Measurements from ENCODE around the gene ARHGEF37.
"Not testable (repeated sequence)": the region's sequence is repeated elsewhere in the genome, so short reads cannot be mapped to it uniquely, and the experiment has no call there.

Gene ARHGEF37

DNA sequence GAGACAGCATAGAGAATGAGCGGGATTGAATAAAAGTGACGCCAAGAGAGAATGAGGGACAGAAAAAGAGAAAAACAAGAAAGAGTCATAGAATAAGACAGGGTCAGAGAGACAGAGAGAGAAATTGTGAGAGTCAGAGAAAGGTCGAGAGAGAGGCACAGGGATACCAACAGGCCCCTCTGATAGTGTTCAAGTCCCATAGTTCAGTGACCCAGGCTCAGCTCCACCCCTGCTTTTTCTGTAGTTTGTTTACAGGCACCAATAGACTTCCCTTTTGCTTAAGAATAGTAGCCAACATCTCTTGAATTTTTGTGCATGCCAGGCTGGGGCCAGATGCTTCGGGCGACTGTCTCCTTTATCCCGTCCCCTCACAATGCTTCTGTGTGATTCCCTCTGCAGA lies 62.5 kb downstream of the ARHGEF37 start:
- in situ Hi-C loops (cut with HindIII; ENCODE audit: low sequenced_read_pairs) = no loop called here

DNA sequence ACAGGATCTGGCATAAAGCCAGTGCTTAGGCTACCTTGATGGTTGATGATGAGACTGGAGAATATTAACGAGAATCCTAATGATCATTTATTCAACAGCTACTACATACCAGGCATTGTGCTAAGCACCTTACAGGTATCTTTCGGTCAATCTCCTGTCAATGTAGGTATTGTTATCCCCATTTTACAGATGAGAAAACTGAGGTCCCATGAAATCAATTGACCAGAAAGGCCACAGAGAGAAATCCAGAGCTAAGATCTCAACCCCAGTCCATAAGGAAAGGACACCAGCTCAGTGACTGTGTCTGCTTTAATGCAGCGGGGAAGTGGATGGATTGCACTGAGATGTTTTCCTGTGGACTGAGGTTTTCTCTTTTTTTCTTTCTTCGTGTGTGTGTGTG lies 63.3 kb downstream of the ARHGEF37 start:
- in situ Hi-C loops (cut with HindIII; ENCODE audit: low sequenced_read_pairs) = no loop called here

DNA sequence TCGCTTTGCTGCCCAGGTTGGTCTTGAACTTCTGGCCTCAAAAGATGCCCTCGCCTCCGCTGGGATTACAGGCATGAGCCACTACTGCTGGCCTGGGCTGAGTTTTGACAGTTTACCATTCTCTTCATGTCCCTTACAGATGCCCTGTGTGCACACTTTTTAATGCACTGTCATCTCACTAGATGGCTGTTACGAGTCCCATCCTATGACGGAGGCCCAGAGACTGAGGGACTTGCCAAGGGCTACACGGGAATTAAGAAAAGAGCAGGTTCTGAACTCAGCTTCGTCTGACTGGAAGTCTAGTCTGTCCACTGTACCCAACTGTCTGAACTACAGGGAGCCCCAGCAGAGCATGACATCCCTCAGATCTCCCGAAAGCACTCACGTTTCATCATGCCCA lies 63.9 kb downstream of the ARHGEF37 start:
- in situ Hi-C loops (cut with HindIII; ENCODE audit: low sequenced_read_pairs) = no loop called here

DNA sequence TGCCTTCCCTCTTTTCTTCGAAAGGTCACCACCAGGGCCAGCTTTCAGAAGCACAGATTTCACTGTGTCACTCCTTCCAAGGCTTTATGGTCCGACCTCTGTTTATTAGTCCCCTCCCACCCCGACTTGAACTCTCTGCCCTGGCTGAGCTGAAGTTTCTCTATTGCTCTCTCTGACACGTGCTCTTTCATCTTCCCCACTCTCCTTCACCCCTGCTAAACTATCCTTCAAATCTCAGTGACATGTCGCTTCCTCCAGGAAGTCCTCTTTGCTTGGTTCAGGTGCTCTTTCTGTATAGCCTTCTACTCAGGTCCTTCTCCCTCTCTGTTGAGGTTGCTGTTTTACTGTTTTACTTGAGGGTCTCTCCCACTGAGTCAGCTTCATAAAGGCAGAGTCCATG lies 64.4 kb downstream of the ARHGEF37 start:
- in situ Hi-C loops (cut with HindIII; ENCODE audit: low sequenced_read_pairs) = no loop called here

DNA sequence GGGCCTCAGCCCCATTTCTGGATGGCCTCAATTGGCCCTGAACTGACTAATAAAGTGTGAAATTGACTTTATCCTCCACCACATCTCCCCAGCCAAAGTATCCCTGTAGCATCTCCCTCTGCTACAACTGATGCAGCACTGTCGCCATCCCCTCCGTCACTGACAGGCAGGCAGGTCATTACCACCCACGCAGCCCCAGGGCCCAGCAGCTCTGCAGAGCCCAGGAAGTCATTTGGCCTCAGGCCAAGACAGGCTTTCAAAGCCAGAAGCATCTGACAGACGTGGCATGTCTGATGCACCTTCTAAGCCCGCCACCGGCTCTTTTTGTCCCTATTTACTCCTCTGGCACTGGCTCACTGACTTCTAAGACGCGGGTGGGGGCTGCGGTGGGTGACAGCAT lies 65.3 kb downstream of the ARHGEF37 start:
- in situ Hi-C loops (cut with HindIII; ENCODE audit: low sequenced_read_pairs) = no loop called here

DNA sequence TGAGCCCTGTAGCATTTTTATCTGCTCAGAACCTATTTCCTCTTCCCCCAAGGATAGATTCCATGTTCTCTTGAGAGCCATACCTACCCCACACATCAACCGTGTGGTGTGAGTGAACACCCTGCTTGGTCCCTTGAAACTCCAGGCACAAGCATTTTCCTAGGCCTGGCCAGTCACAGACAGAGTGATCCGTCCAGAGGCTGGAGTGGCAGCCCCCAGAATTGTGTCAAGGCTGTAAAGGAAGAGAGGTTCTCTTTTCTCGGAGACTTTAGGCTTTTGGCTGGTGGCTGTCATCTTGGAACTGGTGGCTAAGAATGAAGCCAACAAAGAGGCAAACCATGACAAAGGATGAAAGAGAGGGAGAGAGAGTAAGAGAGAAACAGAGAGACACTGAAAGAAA lies 66.0 kb downstream of the ARHGEF37 start:
- in situ Hi-C loops (cut with HindIII; ENCODE audit: low sequenced_read_pairs) = no loop called here

DNA sequence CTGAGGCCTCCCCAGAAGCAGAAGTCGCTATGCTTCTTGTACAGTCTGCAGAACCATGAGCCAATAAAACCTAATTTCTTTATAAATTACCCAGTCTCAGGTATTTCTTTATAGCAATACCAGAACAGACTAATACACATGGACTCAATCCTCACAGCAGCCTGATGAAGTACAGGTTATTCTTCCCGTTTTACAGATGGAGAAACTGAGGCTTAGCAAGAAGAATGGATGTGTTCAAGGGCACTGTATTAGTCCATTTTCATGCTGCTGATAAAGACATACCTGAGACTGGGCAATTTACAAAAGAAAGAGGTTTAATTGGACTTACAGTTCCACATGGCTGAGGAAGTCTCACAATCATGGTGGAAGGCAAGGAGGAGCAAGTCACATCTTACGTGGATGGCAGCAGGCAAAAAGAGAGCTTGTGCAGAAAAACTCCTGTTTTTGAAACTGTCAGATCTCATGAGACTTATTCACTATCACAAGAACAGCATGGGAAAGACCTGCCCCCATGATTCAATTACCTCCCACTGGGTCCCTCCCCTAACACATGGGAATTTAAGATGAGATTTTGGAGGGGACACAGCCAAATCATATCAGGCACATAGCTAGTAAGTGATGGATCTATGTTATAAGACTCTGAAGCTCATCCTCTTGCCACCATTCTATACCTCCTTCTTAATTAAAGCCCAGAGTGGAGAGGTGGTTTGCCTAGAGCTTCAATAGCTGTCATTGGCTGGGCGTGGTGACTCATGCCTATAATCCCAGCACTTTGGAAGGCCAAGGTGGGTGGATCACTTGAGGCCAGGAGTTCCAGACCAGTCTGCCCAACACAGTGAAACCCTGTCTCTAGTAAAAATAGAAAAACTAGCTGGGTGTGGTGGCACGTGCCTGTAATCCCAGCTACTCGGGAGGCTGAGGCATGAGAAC lies 67.4 kb downstream of the ARHGEF37 start:
- in situ Hi-C loops (cut with HindIII; ENCODE audit: low sequenced_read_pairs) = not testable (repeated sequence)

DNA sequence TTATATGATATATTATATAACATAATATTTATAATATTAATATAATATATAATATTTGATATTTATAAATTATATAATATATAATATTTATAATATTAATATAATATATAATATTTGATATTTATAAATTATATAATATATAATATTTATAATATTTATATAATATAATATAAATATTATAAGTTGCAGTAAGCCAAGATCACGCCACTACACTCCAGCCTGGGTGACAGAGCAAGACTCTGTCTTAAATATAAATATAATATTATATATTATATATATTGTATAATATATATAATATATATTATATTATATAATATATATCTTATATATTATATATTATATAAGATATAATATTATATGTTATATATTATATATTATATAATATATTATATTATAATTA lies 68.4 kb downstream of the ARHGEF37 start:
- in situ Hi-C loops (cut with HindIII; ENCODE audit: low sequenced_read_pairs) = not testable (repeated sequence)

DNA sequence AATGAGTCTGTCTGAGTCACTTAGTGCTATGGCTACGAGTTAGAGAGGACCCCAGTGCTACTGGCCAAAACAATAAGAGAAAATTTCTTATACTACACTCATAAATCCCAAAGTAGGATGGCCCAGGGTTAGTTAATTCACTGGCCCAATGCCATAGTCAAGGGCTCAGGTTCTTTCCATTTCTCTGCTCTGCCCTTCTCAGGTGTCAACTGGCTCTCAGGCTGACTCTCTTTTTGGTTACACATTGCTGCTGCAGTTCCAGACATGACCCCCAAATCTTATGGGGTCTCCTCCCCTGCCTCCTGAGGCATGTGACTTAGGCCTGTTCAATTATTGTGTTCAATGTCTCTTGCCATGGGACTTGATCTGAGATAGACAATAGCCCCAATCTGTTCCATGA lies 70.4 kb downstream of the ARHGEF37 start:
- in situ Hi-C loops (cut with HindIII; ENCODE audit: low sequenced_read_pairs) = no loop called here

DNA sequence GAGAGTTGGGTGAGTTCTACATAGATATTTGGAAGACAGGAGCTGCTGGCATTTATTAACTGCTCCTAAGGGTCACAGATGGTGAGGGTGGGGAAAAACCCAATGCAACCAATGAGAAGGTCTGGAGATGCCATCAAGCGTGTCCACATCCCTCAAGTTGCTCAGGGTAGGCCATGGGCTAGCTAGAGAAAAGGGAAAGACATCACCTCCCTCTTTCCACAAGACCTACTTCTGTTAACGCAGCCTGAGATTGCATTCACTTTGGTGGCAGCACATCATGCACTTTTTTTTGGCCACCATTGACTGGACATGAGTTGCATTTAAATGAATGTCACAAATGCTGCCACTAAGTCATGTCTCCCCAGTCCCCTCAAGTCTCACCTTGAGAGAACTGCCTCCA lies 71.4 kb downstream of the ARHGEF37 start:
- in situ Hi-C loops (cut with HindIII; ENCODE audit: low sequenced_read_pairs) = no loop called here

DNA sequence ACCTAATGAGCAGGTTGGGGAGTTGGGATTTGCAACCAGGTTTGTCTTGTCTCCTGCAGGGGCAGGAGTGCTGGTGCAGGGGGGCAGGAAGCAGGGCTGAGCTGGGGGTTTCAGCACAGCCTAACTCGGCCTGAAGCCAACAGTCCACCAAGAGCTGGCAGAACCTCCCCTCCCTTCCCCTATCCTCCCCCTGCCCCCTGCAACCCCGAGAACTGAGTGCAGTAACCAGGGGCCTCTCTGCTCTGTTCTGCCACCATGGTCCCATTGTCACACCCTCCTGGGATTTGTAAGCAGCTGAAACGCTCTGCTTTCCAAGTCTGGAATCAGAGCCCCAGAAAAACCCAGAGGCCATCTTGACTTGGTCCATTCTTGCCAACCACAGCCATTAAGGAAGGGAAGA lies 72.9 kb downstream of the ARHGEF37 start:
- in situ Hi-C loops (cut with HindIII; ENCODE audit: low sequenced_read_pairs) = no loop called here

DNA sequence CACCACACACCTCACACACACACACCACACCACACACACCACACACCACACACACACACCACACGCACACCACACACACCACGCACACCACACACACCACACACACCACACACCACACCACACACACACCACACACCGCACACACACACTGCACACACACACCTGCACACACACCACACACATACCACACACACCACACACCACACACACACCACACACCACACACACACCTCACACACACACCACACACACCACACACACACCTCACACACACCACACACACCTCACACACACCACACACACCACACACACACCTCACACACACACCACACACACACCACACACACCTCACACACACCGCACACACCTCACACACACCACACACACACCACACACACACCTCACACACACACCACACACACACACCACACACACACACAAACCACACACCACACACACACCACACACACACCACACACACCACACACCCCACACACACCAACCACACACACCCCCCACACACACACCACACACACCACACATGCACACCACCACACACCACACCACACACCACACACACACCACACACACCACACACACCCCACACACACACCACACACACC lies 73.7 kb downstream of the ARHGEF37 start:
- in situ Hi-C loops (cut with HindIII; ENCODE audit: low sequenced_read_pairs) = no loop called here

DNA sequence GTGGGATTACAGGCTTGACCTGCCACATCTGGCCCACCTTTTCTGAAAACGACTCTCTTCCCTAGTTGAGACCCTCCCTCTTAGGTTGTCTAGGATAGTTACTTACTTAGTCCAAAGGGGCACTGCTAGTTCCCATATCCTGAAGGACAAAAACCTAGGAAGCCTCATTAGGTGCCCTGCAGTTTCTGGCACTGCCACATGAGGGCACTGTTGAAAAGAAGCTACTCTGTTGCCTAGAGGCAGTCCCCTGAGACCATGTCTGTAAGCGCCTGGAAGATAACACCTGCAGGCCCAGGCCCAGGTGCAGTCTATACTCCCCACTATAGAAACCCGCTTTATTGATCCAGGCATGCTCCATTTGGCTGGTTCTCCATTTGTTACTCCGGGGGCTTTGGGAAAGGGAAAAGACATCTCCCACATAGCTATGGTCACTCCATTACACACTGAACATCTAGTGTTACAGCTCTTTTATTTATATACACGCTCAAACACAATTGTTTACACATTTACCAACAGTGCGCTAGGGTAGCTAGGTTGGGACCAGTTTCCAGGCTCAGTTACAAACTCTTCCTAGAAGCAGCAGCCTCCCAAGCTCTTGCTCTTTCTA lies 75.4 kb downstream of the ARHGEF37 start:
- in situ Hi-C loops (cut with HindIII; ENCODE audit: low sequenced_read_pairs) = no loop called here

DNA sequence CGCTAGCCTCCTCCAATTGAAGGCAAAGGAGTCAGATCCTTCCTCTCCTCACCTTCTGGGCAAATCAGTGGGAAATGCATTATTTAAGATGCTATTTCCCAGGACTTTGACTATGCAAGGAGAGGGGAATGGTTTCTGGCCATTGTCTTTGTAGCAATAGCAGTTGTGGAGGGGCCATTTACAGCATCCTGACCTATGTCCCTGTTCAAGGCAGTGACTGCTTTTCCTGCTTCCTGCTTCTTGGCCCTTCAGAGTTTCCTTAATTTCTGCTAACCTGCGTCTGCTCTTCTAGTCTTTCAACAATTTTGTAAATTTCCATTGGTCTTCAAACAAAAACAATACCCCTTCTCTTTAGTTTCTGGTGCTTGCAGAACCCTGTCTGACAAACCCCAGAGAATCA lies 76.0 kb downstream of the ARHGEF37 start:
- in situ Hi-C loops (cut with HindIII; ENCODE audit: low sequenced_read_pairs) = no loop called here

DNA sequence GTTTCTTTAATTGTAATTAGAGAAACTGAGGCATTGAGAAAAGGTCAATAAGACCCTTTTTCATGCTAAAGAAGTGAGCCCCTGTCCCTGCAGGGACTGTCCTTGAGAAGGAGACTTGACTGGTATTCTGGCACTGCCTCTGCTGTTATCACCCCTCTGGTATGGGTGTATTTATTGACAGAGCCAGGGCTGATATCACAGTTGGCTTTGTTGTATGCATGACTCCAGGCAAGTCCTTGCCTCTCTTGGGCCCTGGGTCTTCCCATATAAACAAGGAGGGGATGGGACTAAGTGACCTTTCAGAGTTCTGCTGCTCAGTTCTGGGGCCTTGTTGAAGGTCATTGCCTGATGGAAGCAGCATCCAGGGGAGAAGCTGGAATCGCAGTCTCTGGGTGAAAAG lies 77.0 kb downstream of the ARHGEF37 start:
- in situ Hi-C loops (cut with HindIII; ENCODE audit: low sequenced_read_pairs) = no loop called here

DNA sequence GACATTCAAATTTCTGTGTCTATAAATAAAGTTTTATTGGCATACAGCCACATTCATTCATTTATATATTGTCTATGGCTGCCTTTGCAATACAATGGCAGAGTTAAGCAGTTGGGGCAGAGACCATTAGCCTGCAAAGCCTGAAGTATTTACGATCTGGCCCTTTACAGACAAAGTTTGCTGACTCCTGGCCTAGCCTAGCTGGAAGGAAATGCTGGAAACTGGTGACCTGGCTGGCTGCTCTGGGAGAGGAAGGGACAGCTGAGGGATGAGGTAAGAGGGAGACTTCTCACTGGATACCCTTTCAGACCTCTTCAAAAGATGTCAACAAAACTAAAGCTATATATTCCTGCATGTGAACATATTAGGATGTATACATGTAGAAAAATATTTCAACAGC lies 82.8 kb downstream of the ARHGEF37 start:
- in situ Hi-C loops (cut with HindIII; ENCODE audit: low sequenced_read_pairs) = no loop called here

DNA sequence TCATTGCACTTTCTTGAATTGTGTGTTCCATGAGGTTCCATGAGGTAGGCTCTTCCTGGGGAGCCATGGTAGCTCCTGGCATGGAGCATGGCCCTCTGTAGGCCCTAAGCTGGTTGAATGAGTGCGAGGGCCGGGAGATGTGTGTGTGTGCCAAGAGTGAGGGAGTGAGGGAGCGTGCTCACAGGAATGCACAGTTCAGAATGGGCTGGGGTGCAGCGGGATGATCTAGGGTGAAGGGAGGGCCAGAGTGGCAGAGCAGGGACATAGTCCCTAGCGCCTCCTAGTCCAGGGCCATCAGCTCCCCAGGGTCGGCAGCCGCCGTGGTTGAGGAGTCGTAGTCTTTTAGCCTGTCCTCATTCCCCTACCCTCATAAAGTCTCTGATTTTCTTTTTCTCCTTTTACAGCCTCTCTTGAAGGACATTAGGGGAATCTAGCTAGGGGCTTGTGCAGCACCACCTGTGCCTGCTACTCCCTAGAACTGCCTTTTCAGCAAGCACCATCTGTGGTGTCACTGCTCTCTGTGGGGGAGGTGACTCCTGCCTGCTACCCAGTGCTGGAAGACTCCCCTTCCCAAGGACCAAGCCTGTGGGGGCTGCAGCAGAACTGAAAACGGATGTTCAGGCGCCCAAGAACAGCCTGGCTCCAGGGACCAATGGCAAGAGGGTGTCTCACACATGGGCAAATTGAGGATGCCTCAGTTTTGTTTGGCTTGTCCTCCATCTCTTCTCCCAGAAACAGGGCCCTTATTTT lies 83.5 kb downstream of the ARHGEF37 start:
- in situ Hi-C loops (cut with HindIII; ENCODE audit: low sequenced_read_pairs) = loop anchor here (5.0 kb wide), 3 partner anchors 77 to 317 kb away; no protein-coding TSS in a partner anchor

DNA sequence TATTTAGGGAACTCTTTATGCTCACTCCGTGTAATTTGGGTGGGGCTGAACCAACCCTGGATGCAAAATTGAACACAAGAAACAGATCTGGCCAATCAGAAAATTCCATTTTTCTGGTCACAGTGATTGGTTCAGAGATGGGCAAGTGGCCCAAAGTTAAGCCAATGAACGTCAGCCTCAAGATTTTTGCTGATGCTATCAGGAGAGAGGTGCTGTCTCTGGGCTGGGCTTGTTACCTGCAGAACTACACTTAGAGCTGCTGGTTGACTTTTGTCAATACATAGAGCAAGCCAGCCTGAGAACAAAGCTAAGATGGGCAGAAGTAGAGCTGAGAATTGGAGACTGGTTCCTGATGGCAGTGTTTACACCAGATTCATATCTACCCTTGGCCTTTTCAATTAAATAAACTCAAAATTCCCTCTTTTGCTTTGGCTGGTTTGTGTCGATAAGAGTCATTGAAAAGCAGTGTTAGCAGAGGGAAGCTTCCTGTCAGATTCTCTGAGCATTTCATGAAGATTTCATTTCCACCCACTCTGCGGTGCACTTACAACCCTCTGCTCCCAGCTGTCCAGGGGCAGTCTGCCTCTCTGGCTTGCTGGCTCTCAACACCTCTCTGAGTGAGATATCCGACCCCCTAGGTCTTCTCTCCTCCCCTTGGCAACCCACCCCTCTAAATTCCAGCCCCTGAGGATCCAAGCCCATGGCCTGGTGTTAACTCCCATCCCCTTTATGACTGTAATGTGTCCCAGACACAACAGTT lies 84.3 kb downstream of the ARHGEF37 start:
- in situ Hi-C loops (cut with HindIII; ENCODE audit: low sequenced_read_pairs) = loop anchor here (5.0 kb wide), 3 partner anchors 77 to 317 kb away; no protein-coding TSS in a partner anchor

DNA sequence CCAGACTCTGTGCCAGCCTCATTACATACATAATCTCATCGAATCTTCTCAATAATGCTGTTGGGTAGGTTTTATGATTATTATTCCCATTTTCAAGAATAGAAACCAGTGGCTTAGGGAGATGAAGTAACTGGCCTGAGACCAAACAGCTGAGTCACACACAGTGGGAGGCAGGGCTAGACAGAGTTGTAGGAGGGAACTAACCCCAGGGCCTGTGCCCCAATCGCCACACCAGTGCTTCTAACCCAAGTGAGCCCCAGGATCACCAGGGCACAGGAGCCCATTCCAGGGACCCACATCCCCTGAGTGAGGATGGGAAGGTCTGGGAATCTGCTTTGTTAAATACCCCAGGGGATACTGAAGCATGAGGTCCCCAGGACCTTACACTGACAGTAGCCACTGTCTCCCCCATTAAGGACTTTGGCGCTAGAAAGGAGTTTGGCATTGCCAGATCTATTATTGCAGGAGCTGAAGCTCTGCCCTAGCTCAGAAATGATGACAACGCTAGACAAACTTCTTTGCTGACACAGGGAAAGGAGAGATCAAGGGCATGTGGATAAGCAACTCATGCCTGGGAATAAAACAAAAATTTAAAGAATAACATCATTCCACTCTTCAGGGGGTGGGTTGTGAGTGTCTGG lies 85.0 kb downstream of the ARHGEF37 start:
- in situ Hi-C loops (cut with HindIII; ENCODE audit: low sequenced_read_pairs) = loop anchor here (5.0 kb wide), 3 partner anchors 76 to 316 kb away; no protein-coding TSS in a partner anchor
